Measurements from ENCODE around the gene IFT52. TPM values are rescaled to one million over a fixed set of nuclear protein-coding genes. Genes with fewer than 3 reads are reported as not detected.

IFT52 gene
- total RNA-seq, 2 experiments from 2014 or later: 17.4 to 17.8 TPM

- no peaks in the 10 kb centered on the region for H3K9me3 Mint-ChIP-seq
- no peak for DNase-seq
- peaks cover 11% of the 10 kb centered on the region for H3K4me1 Mint-ChIP-seq
- no peaks in the 10 kb centered on the region for H3K27me3 Mint-ChIP-seq
- H3K27ac Mint-ChIP-seq: no peak overlapping the region
- no peak overlapping the region for H3K4me3 Mint-ChIP-seq
- no peak for ATAC-seq (ENCODE audit: low read depth)
- H3K36me3 Mint-ChIP-seq: peaks cover 30% of the 10 kb centered on the region
- POLR2A ChIA-PET: no interaction called here
These were observed 104.8 kb downstream of the IFT52 start for GRCh38 chr20:43695571-43695970.

Other genes with a start within 250 kb of the IFT52 start
- gene SRSF6, start 133.0 kb upstream of the IFT52 start, total RNA-seq: 100 to 1,000 TPM; 129 to 137 TPM
- 10 to 100 TPM; 10.6 to 13.7 TPM for gene L3MBTL1, start 83.2 kb upstream of the IFT52 start, total RNA-seq
- under 1 TPM; 0.48 to 0.53 TPM for gene SGK2, start 31.9 kb upstream of the IFT52 start, total RNA-seq
- 10 to 100 TPM; 72.6 to 81.1 TPM for gene MYBL2, start 76.2 kb downstream of the IFT52 start, total RNA-seq
- gene GTSF1L, start 136.1 kb downstream of the IFT52 start, total RNA-seq: not detected

All from activated naive CD8-positive, alpha-beta T cell treated with anti-CD3 and anti-CD28 coated beads, Interleukin-2, amount 10 ng/mL, durations not matched to agents 7 days and 5 days (primary cell).